GM23248 (cell line): Measurements from ENCODE around the gene LIN37. TPM values are rescaled to one million over a fixed set of nuclear protein-coding genes. Genes with fewer than 3 reads are reported as not detected.
"Not testable (repeated sequence)": the region's sequence is repeated elsewhere in the genome, so short reads cannot be mapped to it uniquely, and the experiment has no call there.

Experiments
- DNase-seq: peaks from one replicate; pipeline ENCODE4 v3.0.0-alpha.2; 2015
- H2AFZ ChIP-seq: fragments of 200-600 bp; sonication (generic); 2 replicates; pipeline ENCODE4 v1.6.1; 2016; ENCODE audit warnings: antibody characterized with exemption
- H3F3A ChIP-seq: fragments of 200-600 bp; sonication (generic); 2 replicates; pipeline ENCODE4 v1.6.1; 2016; ENCODE audit warnings: mild to moderate bottlenecking, antibody characterized with exemption, mixed run types; ENCODE audit not compliant: insufficient read depth
- H3K27ac ChIP-seq: fragments of 200-600 bp; sonication (generic); 2 replicates; pipeline ENCODE4 v1.5.1; 2016; ENCODE audit warnings: mild to moderate bottlenecking
- H3K27me3 ChIP-seq: fragments of 200-600 bp; sonication (generic); replicated peaks from 2 replicates; pipeline ENCODE4 v1.6.1; 2016; ENCODE audit warnings: mild to moderate bottlenecking; ENCODE audit not compliant: insufficient read depth
- H3K36me3 ChIP-seq: fragments of 200-600 bp; sonication (generic); 2 replicates; pipeline ENCODE4 v1.6.1; 2016; ENCODE audit warnings: low read depth, mild to moderate bottlenecking
- H3K4me1 ChIP-seq: fragments of 200-600 bp; sonication (generic); 2 replicates; pipeline ENCODE4 v1.6.1; 2016; ENCODE audit warnings: mild to moderate bottlenecking; ENCODE audit not compliant: insufficient read depth
- H3K4me2 ChIP-seq: fragments of 200-600 bp; sonication (generic); one replicate; pipeline ENCODE4 v1.6.1; 2016; ENCODE audit warnings: mild to moderate bottlenecking; ENCODE audit not compliant: unreplicated experiment
- H3K4me3 ChIP-seq: fragments of 200-600 bp; sonication (generic); 2 replicates; pipeline ENCODE4 v1.5.1; 2016; ENCODE audit warnings: mild to moderate bottlenecking
- H3K79me2 ChIP-seq: fragments of 200-600 bp; sonication (generic); 2 replicates; pipeline ENCODE4 v1.6.1; 2016; ENCODE audit warnings: mild to moderate bottlenecking; ENCODE audit not compliant: insufficient read depth
- H3K9ac ChIP-seq: fragments of 200-600 bp; sonication (generic); 2 replicates; pipeline ENCODE4 v1.6.1; 2016; ENCODE audit warnings: mild to moderate bottlenecking
- H3K9me2 ChIP-seq: fragments of 200-600 bp; sonication (generic); 2 replicates; pipeline ENCODE4 v1.6.1; 2016; ENCODE audit warnings: mixed run types, mild to moderate bottlenecking, moderate library complexity; ENCODE audit not compliant: insufficient read depth
- H3K9me3 ChIP-seq: fragments of 200-600 bp; sonication (generic); one replicate; pipeline ENCODE4 v1.6.1; 2017; ENCODE audit warnings: low read depth
- H4K20me1 ChIP-seq: fragments of 200-600 bp; sonication (generic); 2 replicates; pipeline ENCODE4 v1.6.0; 2016; ENCODE audit not compliant: insufficient read depth
- EZH2 ChIP-seq: fragments of 200-600 bp; sonication (generic); IDR thresholded peaks from 2 replicates; pipeline ENCODE4 v1.6.1; 2018; ENCODE audit warnings: antibody characterized with exemption, mild to moderate bottlenecking; ENCODE audit not compliant: insufficient read depth, poor library complexity, severe bottlenecking
- EZH2phosphoT487 ChIP-seq: fragments of 200-600 bp; sonication (generic); IDR thresholded peaks from 2 replicates; pipeline ENCODE4 v1.6.1; 2018; ENCODE audit warnings: antibody characterized with exemption, moderate library complexity, mild to moderate bottlenecking, low read depth; ENCODE audit not compliant: insufficient read depth
- WGBS, 2 experiments: methylation state at CpG; one replicate each; pipeline ENCODE4 v1.1.6; 2015 to 2017; ENCODE audit warnings: low lambda C conversion rate in 2 of 2, low coverage in 1 of 2; ENCODE audit errors: missing lambda C conversion rate in 2 of 2; 5-methylcytosine and 5-hydroxymethylcytosine counted together
- in situ Hi-C: fragments of 300-500 bp; cut with MboI; formaldehyde crosslinking; loops from 2 replicates; pipeline ENCODE4 v1.15.0; 2020
- polyA plus RNA-seq: library from polyadenylated mRNA; unstranded; fragments of >200 nt; fragmentation: Nextera tagmentation; extraction: Ambion mirVana; gene quantifications from 2 replicates; pipeline ENCODE4 v1.2.1, GENCODE V29; 2016
- total RNA-seq: library from RNA; depleted of rRNA; stranded (reverse); fragments of >200 nt; shearing (Covaris generic); gene quantifications from 2 replicates; pipeline ENCODE4 v1.2.3, GENCODE V29; 2014

Gene LIN37
- total and polyA plus RNA-seq, 2 experiments from 2014 or later: 9.7 to 12.3 TPM

DNA sequence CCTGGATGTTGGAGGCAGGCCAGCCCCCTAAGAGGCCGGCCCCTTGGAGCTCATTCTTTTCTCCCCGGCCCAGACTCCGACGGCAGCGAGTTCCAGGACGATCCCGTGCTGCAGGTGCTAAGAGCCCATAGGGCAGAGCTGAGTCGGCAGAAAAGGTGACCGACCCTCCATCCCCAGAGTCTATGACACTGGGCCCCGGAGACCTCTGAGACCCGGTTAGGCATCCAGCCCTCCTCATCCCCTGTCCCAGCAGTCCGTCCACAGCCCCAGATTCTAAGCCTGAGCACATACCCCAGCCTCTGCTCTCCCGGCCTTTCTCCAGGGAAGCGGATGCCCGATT, 19.7 kb downstream of the LIN37 start:
- H4K20me1 ChIP-seq: no peaks in the 10 kb centered on the region
- no peak for DNase-seq
- no peaks in the 10 kb centered on the region for H3K27me3 ChIP-seq
- H3K9me3 ChIP-seq: no peaks in the 10 kb centered on the region
- no peak overlapping the region for H3K4me3 ChIP-seq
- in situ Hi-C loops: no loop called here
- no peaks in the 10 kb centered on the region for H3K79me2 ChIP-seq
- H3K9me2 ChIP-seq: no peaks in the 10 kb centered on the region
- H2AFZ ChIP-seq: no peak overlapping the region
- H3K27ac ChIP-seq: no peak overlapping the region
- TF ChIP-seq EZH2 (no peak), EZH2phosphoT487 (no peak)
- no peaks in the 10 kb centered on the region for H3K4me1 ChIP-seq
- no peaks in the 10 kb centered on the region; the same call in 1 of the 2 replicates for H3K36me3 ChIP-seq
- no peak overlapping the region for H3K4me2 ChIP-seq
- H3K9ac ChIP-seq: no peak overlapping the region
- 87 to 94% methylated on average over 15 of the region's 15 CpGs for WGBS, 2 experiments
- peaks cover 9% of the 10 kb centered on the region for H3F3A ChIP-seq

DNA sequence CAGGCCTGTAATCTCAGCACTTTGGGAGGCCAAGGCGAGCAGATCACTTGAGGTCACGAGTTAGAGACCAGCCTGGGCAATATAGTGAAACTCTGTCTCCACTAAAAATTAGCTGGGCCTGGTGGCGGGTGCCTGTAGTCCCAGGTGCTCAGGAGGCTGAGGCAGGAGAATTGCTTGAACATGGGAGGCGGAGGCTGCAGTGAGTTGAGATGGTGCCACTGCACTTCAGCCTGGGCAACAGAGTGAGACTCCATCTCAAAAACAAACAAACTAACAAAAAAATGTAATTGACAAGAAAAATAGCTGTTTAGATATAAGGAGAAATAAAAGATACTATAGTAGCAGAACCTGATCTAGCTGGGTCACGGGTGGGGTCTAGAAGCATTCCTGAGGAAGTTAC, 24.0 kb downstream of the LIN37 start:
- H3K79me2 ChIP-seq, H3K9ac ChIP-seq, H3K36me3 ChIP-seq, H3K4me3 ChIP-seq, H4K20me1 ChIP-seq, H3K9me2 ChIP-seq, H2AFZ ChIP-seq, H3K27ac ChIP-seq, H3K4me2 ChIP-seq, H3K27me3 ChIP-seq, H3K9me3 ChIP-seq, H3K4me1 ChIP-seq, DNase-seq, in situ Hi-C loops: not testable (repeated sequence)
- WGBS, 2 experiments: 81 to 83% methylated on average over 5 of the region's 5 CpGs
- H3F3A ChIP-seq: peaks cover 12% of the 10 kb centered on the region

GRCh38 chr19:35773020-35773806, 24.8 kb downstream of the LIN37 start:
- Histone ChIP-seq H3F3A (peaks cover 12% of the 10 kb centered on the region), H3K9me2 (no peaks in the 10 kb centered on the region), H3K27me3 (no peaks in the 10 kb centered on the region), H4K20me1 (no peaks in the 10 kb centered on the region), H3K79me2 (no peaks in the 10 kb centered on the region), H3K4me2 (no peak overlapping the region), H3K4me1 (no peaks in the 10 kb centered on the region), H3K9me3 (no peaks in the 10 kb centered on the region), H2AFZ (no peak overlapping the region), H3K36me3 (no peaks in the 10 kb centered on the region), H3K4me3 (no peak overlapping the region), H3K9ac (no peak overlapping the region), H3K27ac (no peak overlapping the region)
- WGBS, 2 experiments: 72 to 73% methylated on average over 9 of the region's 9 CpGs
- peak; percentile 76 for DNase-seq
- in situ Hi-C loops: no loop called here
- no peak for TF ChIP-seq EZH2phosphoT487
- no peak for TF ChIP-seq EZH2

DNA sequence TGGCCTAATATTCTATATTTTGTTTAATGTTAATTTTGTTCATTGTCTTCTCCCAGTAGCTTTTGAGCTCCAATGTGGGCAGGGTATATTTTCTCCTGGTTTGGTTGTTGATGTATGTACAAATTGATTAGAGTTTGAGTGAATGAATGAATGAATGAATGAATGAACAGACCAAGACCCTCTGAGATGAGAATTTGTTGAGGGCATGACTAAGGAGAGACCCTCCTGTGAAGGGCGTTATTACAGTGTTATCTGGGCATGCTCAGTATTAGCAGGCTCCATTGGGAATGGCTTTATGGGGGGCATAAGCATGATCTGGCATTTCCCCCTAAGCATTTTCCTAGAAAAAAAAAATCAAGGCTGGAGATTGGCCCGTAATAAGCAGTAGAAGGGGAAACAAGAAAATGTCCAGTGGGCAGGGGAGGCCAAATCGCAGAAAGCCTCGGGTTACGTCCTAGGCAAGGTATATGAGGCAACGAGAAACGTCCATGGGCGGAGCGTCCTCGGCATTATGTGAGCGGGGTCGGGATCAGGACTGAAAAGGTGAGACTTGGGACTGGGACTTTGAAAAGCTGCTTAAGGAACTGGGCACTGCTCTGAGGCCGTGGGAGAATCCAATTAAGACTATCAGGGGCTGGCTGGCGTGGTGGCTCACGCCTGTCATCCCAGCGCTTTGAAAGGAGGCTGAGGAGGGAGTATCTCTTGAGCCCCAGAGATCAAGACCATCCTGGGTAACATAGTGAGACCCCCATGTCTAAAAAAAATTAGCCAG, 26.1 kb downstream of the LIN37 start:
- no peak overlapping the region for H3K27ac ChIP-seq
- peak; percentile 22 for DNase-seq
- no peak overlapping the region for H3K9ac ChIP-seq
- no peaks in the 10 kb centered on the region for H3K36me3 ChIP-seq
- no peaks in the 10 kb centered on the region for H3K79me2 ChIP-seq
- 23 to 27% methylated on average over 16 of the region's 16 CpGs for WGBS, 2 experiments
- no peaks in the 10 kb centered on the region for H3K4me1 ChIP-seq
- in situ Hi-C loops: no loop called here
- H3K9me3 ChIP-seq: no peaks in the 10 kb centered on the region
- TF ChIP-seq EZH2 (no peak), EZH2phosphoT487 (no peak)
- peak overlapping the region; percentile 75 for H2AFZ ChIP-seq
- H4K20me1 ChIP-seq: no peaks in the 10 kb centered on the region
- peak overlapping the region; percentile 72 for H3K4me3 ChIP-seq
- H3F3A ChIP-seq: peaks cover 12% of the 10 kb centered on the region
- no peaks in the 10 kb centered on the region for H3K27me3 ChIP-seq
- peak overlapping the region; percentile 96 for H3K4me2 ChIP-seq
- H3K9me2 ChIP-seq: no peaks in the 10 kb centered on the region
